Neural progenitor cell (in vitro differentiated cells): Measurements from ENCODE around the gene GALNT13. TPM values are rescaled to one million over a fixed set of nuclear protein-coding genes. Genes with fewer than 3 reads are reported as not detected.

Experiments
- DNase-seq: peaks from one replicate; pipeline ENCODE4 v3.0.0-alpha.2; 2016; ENCODE audit warnings: low spot score
- H2AFZ ChIP-seq: fragments of 200-600 bp; sonication (generic); replicated peaks from 2 replicates; pipeline ENCODE4 v1.6.1; 2016; ENCODE audit warnings: antibody characterized with exemption
- H3F3A ChIP-seq: fragments of 200-600 bp; sonication (generic); 2 replicates; pipeline ENCODE4 v1.6.1; 2016; ENCODE audit warnings: antibody characterized with exemption, low read depth
- H3K27ac ChIP-seq: fragments of 200-600 bp; sonication (generic); 2 replicates; pipeline ENCODE4 v1.5.1; 2016; ENCODE audit warnings: mild to moderate bottlenecking
- H3K27me3 ChIP-seq: fragments of 200-600 bp; sonication (generic); 2 replicates; pipeline ENCODE4 v1.6.1; 2016; ENCODE audit warnings: mild to moderate bottlenecking, moderate library complexity
- H3K36me3 ChIP-seq: fragments of 200-600 bp; sonication (generic); 2 replicates; pipeline ENCODE4 v1.5.1; 2016
- H3K4me1 ChIP-seq: fragments of 200-600 bp; sonication (generic); 2 replicates; pipeline ENCODE4 v1.6.1; 2016; ENCODE audit warnings: mixed run types
- H3K4me2 ChIP-seq: fragments of 200-600 bp; sonication (generic); 2 replicates; pipeline ENCODE4 v1.6.1; 2016
- H3K4me3 ChIP-seq: fragments of 200-600 bp; sonication (generic); 2 replicates; pipeline ENCODE4 v1.5.1; 2016
- H3K79me2 ChIP-seq: fragments of 200-600 bp; sonication (generic); 2 replicates; pipeline ENCODE4 v1.6.1; 2016; ENCODE audit warnings: low read depth
- H3K9ac ChIP-seq: fragments of 200-600 bp; sonication (generic); 2 replicates; pipeline ENCODE4 v1.6.1; 2016
- H3K9me3 ChIP-seq: fragments of 200-600 bp; sonication (generic); 2 replicates; pipeline ENCODE4 v1.5.1; 2016; ENCODE audit warnings: low read depth
- H4K20me1 ChIP-seq: fragments of 200-600 bp; sonication (generic); 2 replicates; pipeline ENCODE4 v1.6.1; 2016; ENCODE audit warnings: low read depth
- H3K27ac Mint-ChIP-seq: 3 replicates; pipeline ENCODE4 v1.8.0; 2021; ENCODE audit warnings: mixed read lengths
- H3K27me3 Mint-ChIP-seq: 2 replicates; pipeline ENCODE4 v1.8.0; 2022; ENCODE audit warnings: low read depth, mild to moderate bottlenecking, inconsistent platforms, moderate library complexity, mixed read lengths; ENCODE audit not compliant: insufficient read depth
- H3K36me3 Mint-ChIP-seq: 3 replicates; pipeline ENCODE4 v1.8.0; 2021; ENCODE audit warnings: mixed read lengths
- H3K4me1 Mint-ChIP-seq: 3 replicates; pipeline ENCODE4 v1.8.0; 2021; ENCODE audit warnings: mixed read lengths
- H3K4me3 Mint-ChIP-seq: 3 replicates; pipeline ENCODE4 v1.8.0; 2021; ENCODE audit warnings: mild to moderate bottlenecking, moderate library complexity, mixed read lengths
- H3K9me3 Mint-ChIP-seq: 3 replicates; pipeline ENCODE4 v1.8.0; 2020; ENCODE audit warnings: mixed read lengths
- EZH2 ChIP-seq: fragments of 200-600 bp; sonication (generic); IDR thresholded peaks from 2 replicates; pipeline ENCODE4 v1.6.1; 2017; ENCODE audit warnings: antibody characterized with exemption, mild to moderate bottlenecking, moderate library complexity
- EZH2phosphoT487 ChIP-seq: fragments of 200-600 bp; sonication (generic); IDR thresholded peaks from 2 replicates; pipeline ENCODE4 v1.6.1; 2017; ENCODE audit warnings: antibody characterized with exemption
- total RNA-seq: library from RNA; depleted of rRNA; stranded (reverse); fragments of >200 nt; gene quantifications from 2 replicates; pipeline ENCODE4 v1.2.3, GENCODE V29; 2015; ENCODE audit warnings: low replicate concordance
- TF ChIP-seq, protein P1 (sequence below): fragments of 200-600 bp; sonication (generic); IDR thresholded peaks from 2 replicates; pipeline ENCODE4 v1.5.1; 2017; ENCODE audit warnings: antibody characterized with exemption, mild to moderate bottlenecking

GALNT13 gene
- total RNA-seq, 1 donor from 2014 or later: 5.9 TPM

DNA sequence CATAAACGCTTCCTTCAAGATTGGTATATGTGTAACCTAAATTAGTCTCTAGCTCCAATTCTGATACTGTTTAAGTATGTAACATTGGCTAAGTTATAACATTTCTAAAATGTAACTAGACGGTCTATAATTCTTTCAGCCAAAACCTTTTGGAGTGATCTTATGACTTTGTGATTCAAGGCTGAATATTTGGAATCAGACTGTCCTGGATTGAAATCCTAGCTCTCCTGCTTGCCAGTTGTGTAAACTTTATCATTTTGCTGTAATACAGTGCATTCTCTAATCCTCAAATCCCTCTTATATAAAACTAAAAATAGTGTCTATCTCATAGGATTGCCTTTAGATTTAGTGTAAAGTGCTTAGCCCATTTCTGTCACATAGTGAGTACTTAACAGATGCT, 489.6 kb downstream of the GALNT13 start:
- no peaks in the 10 kb centered on the region for H3K27me3 ChIP-seq
- Mint-ChIP-seq H3K36me3 (no peaks in the 10 kb centered on the region), H3K4me1 (no peaks in the 10 kb centered on the region), H3K9me3 (no peaks in the 10 kb centered on the region), H3K27ac (no peak overlapping the region), H3K27me3 (no peaks in the 10 kb centered on the region), H3K4me3 (no peak overlapping the region)
- no peaks in the 10 kb centered on the region for H3K79me2 ChIP-seq
- no peaks in the 10 kb centered on the region for H3F3A ChIP-seq
- no peak for DNase-seq
- no peak overlapping the region for H3K9ac ChIP-seq
- H3K27ac ChIP-seq: no peak overlapping the region
- no peaks in the 10 kb centered on the region for H3K4me1 ChIP-seq
- H3K4me3 ChIP-seq: no peak overlapping the region
- TF ChIP-seq EZH2phosphoT487 (no peak), EZH2 (no peak)
- TF ChIP-seq, protein P1, sequence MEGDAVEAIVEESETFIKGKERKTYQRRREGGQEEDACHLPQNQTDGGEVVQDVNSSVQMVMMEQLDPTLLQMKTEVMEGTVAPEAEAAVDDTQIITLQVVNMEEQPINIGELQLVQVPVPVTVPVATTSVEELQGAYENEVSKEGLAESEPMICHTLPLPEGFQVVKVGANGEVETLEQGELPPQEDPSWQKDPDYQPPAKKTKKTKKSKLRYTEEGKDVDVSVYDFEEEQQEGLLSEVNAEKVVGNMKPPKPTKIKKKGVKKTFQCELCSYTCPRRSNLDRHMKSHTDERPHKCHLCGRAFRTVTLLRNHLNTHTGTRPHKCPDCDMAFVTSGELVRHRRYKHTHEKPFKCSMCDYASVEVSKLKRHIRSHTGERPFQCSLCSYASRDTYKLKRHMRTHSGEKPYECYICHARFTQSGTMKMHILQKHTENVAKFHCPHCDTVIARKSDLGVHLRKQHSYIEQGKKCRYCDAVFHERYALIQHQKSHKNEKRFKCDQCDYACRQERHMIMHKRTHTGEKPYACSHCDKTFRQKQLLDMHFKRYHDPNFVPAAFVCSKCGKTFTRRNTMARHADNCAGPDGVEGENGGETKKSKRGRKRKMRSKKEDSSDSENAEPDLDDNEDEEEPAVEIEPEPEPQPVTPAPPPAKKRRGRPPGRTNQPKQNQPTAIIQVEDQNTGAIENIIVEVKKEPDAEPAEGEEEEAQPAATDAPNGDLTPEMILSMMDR: no peak
- H3K36me3 ChIP-seq: no peaks in the 10 kb centered on the region
- no peaks in the 10 kb centered on the region for H4K20me1 ChIP-seq
- H3K9me3 ChIP-seq: no peaks in the 10 kb centered on the region
- H3K4me2 ChIP-seq: no peak overlapping the region
- H2AFZ ChIP-seq: no peak overlapping the region

DNA sequence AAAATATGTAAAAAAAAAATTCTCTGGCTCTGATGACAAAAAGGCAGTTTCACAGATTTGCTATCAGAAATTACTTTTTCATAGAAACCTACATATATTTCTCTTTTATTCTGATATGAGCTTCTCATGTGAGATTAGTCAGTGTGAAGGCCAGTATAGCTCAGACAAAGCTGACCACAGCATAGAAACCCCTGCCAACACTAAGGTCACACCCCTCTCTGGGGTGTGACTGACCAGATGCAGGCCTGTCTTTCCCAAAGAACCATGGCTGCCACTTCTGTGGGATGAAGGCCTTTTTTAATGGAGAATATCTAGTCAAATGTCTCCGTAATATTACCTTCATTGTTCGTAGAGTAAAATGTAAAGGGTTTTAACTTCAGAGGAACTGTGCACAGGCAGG, 496.4 kb downstream of the GALNT13 start:
- no peak for DNase-seq
- Histone ChIP-seq H3K4me2 (no peak overlapping the region), H3F3A (no peaks in the 10 kb centered on the region), H3K4me1 (no peaks in the 10 kb centered on the region), H3K36me3 (no peaks in the 10 kb centered on the region), H2AFZ (no peak overlapping the region), H3K79me2 (no peaks in the 10 kb centered on the region), H3K9ac (no peak overlapping the region), H3K27ac (no peak overlapping the region), H3K4me3 (no peak overlapping the region), H4K20me1 (no peaks in the 10 kb centered on the region), H3K27me3 (no peaks in the 10 kb centered on the region), H3K9me3 (no peaks in the 10 kb centered on the region)
- TF ChIP-seq EZH2 (no peak), EZH2phosphoT487 (no peak)
- TF ChIP-seq, protein P1: no peak
- H3K27ac Mint-ChIP-seq: no peak overlapping the region
- no peaks in the 10 kb centered on the region for H3K36me3 Mint-ChIP-seq
- no peaks in the 10 kb centered on the region for H3K27me3 Mint-ChIP-seq
- H3K4me1 Mint-ChIP-seq: no peaks in the 10 kb centered on the region
- no peak overlapping the region for H3K4me3 Mint-ChIP-seq
- H3K9me3 Mint-ChIP-seq: no peaks in the 10 kb centered on the region

DNA sequence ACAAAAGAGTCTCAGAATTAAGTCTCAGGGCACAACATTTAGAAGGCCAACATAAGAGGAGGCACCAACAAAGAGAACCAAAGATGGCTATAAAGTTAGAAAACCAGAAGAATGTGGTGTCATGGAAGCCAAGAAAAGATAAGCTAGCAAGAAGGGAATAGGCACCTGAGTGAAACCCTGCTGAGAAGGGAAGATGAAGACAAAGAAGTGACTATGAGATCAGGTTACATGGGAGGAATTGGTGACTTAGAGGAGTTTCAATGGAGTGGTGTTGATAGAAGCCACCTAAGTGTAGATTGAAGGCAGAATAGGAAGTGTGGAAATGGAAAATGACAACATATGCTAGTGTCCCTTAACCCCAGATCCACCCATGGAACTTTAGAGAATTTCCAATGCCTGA, 499.2 kb downstream of the GALNT13 start:
- peaks cover 6% of the 10 kb centered on the region for H3K4me1 Mint-ChIP-seq
- H3K36me3 Mint-ChIP-seq: no peaks in the 10 kb centered on the region
- no peaks in the 10 kb centered on the region for H3F3A ChIP-seq
- TF ChIP-seq, protein P1: no peak
- no peak for TF ChIP-seq EZH2
- TF ChIP-seq EZH2phosphoT487: no peak
- no peak overlapping the region for H3K9ac ChIP-seq
- no peaks in the 10 kb centered on the region for H3K27me3 Mint-ChIP-seq
- no peak overlapping the region for H2AFZ ChIP-seq
- H3K4me3 Mint-ChIP-seq: no peak overlapping the region
- H4K20me1 ChIP-seq: no peaks in the 10 kb centered on the region
- H3K9me3 Mint-ChIP-seq: no peaks in the 10 kb centered on the region
- H3K4me3 ChIP-seq: no peak overlapping the region
- H3K27ac Mint-ChIP-seq: no peak overlapping the region
- H3K79me2 ChIP-seq: no peaks in the 10 kb centered on the region
- peak; percentile 4 for DNase-seq
- no peaks in the 10 kb centered on the region for H3K4me1 ChIP-seq
- no peaks in the 10 kb centered on the region for H3K27me3 ChIP-seq
- no peak overlapping the region for H3K4me2 ChIP-seq
- H3K36me3 ChIP-seq: no peaks in the 10 kb centered on the region
- H3K9me3 ChIP-seq: no peaks in the 10 kb centered on the region
- no peak overlapping the region for H3K27ac ChIP-seq

DNA sequence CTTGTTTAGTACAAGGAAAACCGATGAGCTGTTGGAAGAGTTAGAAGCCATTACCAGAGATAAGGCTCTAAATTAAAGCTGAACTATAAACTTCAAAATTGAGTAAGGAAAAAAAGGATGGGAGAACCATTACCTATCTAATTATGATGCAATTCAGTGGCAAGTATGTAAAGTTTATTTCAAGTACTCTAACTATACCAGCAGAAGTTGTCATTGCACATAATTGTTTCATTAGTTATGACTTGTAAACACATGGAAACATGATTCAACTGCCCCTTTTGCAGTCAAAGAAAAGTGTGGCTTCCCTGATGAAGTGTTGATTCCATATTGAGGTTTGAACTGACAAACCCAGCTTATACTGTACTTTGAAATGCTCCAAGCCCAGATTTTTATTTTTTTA, 502.7 kb downstream of the GALNT13 start:
- H2AFZ ChIP-seq: no peak overlapping the region
- Mint-ChIP-seq H3K9me3 (no peaks in the 10 kb centered on the region), H3K36me3 (no peaks in the 10 kb centered on the region), H3K4me3 (no peak overlapping the region), H3K27ac (no peak overlapping the region), H3K27me3 (no peaks in the 10 kb centered on the region), H3K4me1 (peaks cover 6% of the 10 kb centered on the region)
- no peak overlapping the region for H3K9ac ChIP-seq
- H3K9me3 ChIP-seq: no peaks in the 10 kb centered on the region
- DNase-seq: no peak
- no peak overlapping the region for H3K4me2 ChIP-seq
- TF ChIP-seq EZH2phosphoT487 (no peak), EZH2 (no peak)
- TF ChIP-seq, protein P1: no peak
- H3K79me2 ChIP-seq: no peaks in the 10 kb centered on the region
- H3F3A ChIP-seq: no peaks in the 10 kb centered on the region
- no peaks in the 10 kb centered on the region for H3K27me3 ChIP-seq
- H3K4me1 ChIP-seq: no peaks in the 10 kb centered on the region
- H3K36me3 ChIP-seq: no peaks in the 10 kb centered on the region
- no peaks in the 10 kb centered on the region for H4K20me1 ChIP-seq
- no peak overlapping the region for H3K27ac ChIP-seq
- H3K4me3 ChIP-seq: no peak overlapping the region
